ENCODE measurements around the gene RAB3GAP2.

DNA sequence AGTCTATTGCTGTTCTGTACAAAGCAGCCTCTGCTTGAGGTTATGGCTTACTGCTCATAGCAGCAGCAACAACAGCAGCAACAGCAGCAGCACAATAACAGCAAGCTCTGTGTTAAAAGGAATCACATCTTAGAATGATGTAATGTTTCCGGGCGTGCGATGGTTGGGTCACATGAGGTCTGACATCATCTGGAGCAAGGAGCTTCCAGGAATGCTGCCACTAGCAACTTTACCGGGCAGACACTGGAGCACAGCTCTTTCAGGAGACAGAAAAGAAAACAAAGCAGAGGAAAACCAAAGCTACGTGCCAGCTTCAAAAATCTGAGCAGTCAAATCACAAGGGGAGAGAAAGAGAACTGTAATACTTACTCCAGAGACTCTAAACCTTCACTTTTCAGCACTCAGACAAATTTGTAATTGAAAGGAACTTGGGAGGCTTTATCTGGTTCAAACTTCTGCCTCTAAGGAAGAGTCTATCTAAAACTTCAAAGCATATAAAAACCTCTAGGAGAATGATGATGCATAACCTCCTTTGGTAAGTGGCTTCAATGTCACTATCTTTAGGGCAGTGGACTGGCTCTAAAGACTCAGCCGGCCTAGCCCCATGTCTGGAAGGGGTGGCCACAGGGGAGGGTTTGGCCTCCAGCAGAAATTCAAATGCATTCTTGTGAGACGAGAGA lies 28.3 kb upstream of the RAB3GAP2 start:
- TF ChIP-seq, protein P1, sequence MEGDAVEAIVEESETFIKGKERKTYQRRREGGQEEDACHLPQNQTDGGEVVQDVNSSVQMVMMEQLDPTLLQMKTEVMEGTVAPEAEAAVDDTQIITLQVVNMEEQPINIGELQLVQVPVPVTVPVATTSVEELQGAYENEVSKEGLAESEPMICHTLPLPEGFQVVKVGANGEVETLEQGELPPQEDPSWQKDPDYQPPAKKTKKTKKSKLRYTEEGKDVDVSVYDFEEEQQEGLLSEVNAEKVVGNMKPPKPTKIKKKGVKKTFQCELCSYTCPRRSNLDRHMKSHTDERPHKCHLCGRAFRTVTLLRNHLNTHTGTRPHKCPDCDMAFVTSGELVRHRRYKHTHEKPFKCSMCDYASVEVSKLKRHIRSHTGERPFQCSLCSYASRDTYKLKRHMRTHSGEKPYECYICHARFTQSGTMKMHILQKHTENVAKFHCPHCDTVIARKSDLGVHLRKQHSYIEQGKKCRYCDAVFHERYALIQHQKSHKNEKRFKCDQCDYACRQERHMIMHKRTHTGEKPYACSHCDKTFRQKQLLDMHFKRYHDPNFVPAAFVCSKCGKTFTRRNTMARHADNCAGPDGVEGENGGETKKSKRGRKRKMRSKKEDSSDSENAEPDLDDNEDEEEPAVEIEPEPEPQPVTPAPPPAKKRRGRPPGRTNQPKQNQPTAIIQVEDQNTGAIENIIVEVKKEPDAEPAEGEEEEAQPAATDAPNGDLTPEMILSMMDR (conservative IDR thresholded peaks at IDR 0.05 in 1 of 2, IDR thresholded peaks at IDR 0.05 in 1 of 2; ENCODE audit: extremely low read depth in 1 of 2, insufficient read depth in 1 of 2, low read depth in 1 of 2, low read length in 2 of 2) = no peak
- no peak for TF ChIP-seq EZH2 (IDR thresholded peaks at IDR 0.05; ENCODE audit: borderline replicate concordance, low read length)
